ENCODE data around the gene FAM20B. TPM values are rescaled to one million over a fixed set of nuclear protein-coding genes. Genes with fewer than 3 reads are reported as not detected.

The FAM20B gene
- total and polyA plus RNA-seq, 5 experiments from 2014 or later = 5.1 to 23.7 (median 7.7) TPM

- Mint-ChIP-seq H3K4me1 (peaks cover 9 to 32% (median 27%) of the 10 kb centered on the region in 4 donors), H3K9me3 (no peaks in the 10 kb centered on the region), H3K4me3 (no peak overlapping the region), H3K36me3 (peaks cover 0 to 23% (median 9%) of the 10 kb centered on the region in 3 donors), H3K27me3 (no peaks in the 10 kb centered on the region), H3K27ac (peak overlapping the region in 2 of 10 donors; percentile 3 to 59)
- no peak for ATAC-seq
- POLR2A ChIA-PET = no interaction called here
- DNase-seq = no peak
Measured at GRCh38 chr1:179042087-179042486, 16.4 kb downstream of the FAM20B start.

- no peak for ATAC-seq
- Mint-ChIP-seq H3K27me3 (no peaks in the 10 kb centered on the region), H3K9me3 (no peaks in the 10 kb centered on the region), H3K27ac (no peak overlapping the region), H3K4me1 (peaks cover 13 to 29% (median 23%) of the 10 kb centered on the region in 4 donors), H3K4me3 (no peak overlapping the region), H3K36me3 (peaks cover 0 to 24% (median 9%) of the 10 kb centered on the region in 3 donors)
- POLR2A ChIA-PET = no interaction called here
- no peak for DNase-seq
Measured at GRCh38 chr1:179042700-179043099, 17.0 kb downstream of the FAM20B start.

GRCh38 chr1:179043266-179043665 is 17.6 kb downstream of the FAM20B start:
- ATAC-seq = no peak
- Mint-ChIP-seq H3K27me3 (no peaks in the 10 kb centered on the region), H3K9me3 (no peaks in the 10 kb centered on the region), H3K4me1 (peaks cover 13 to 26% (median 20%) of the 10 kb centered on the region in 4 donors), H3K4me3 (no peak overlapping the region), H3K36me3 (peaks cover 0 to 29% (median 9%) of the 10 kb centered on the region in 3 donors), H3K27ac (peak overlapping the region in 1 of 10 donors; percentile 8)
- POLR2A ChIA-PET = no interaction called here
- DNase-seq = no peak

GRCh38 chr1:179043907-179044306 is 18.2 kb downstream of the FAM20B start:
- POLR2A ChIA-PET = no interaction called here
- H3K27me3 Mint-ChIP-seq = no peaks in the 10 kb centered on the region

GRCh38 chr1:179046808-179047635 is 21.3 kb downstream of the FAM20B start:
- Mint-ChIP-seq H3K27me3 (no peaks in the 10 kb centered on the region), H3K4me3 (no peak overlapping the region), H3K36me3 (peaks cover 0 to 40% (median 10%) of the 10 kb centered on the region in 3 donors), H3K4me1 (peaks cover 6 to 12% (median 8%) of the 10 kb centered on the region in 4 donors), H3K9me3 (no peaks in the 10 kb centered on the region), H3K27ac (peak overlapping the region in 2 of 10 donors; percentile 32 to 57)
- ATAC-seq (no peak), DNase-seq (no peak)
- POLR2A ChIA-PET = no interaction called here

More at GRCh38 chr1:179043907-179044306, 18.2 kb downstream of the FAM20B start:
- H3K27ac Mint-ChIP-seq = no peak overlapping the region
- H3K9me3 Mint-ChIP-seq = no peaks in the 10 kb centered on the region
- peaks cover 9 to 20% (median 13%) of the 10 kb centered on the region in 4 donors for H3K4me1 Mint-ChIP-seq
- H3K4me3 Mint-ChIP-seq = no peak overlapping the region
- H3K36me3 Mint-ChIP-seq = peaks cover 0 to 30% (median 9%) of the 10 kb centered on the region in 3 donors
- DNase-seq (no peak), ATAC-seq (no peak)

- Mint-ChIP-seq H3K4me1 (peaks cover 6 to 10% (median 8%) of the 10 kb centered on the region in 4 donors), H3K27ac (peak overlapping the region in 1 of 10 donors; percentile 8), H3K27me3 (no peaks in the 10 kb centered on the region), H3K36me3 (peaks cover 0 to 40% (median 8%) of the 10 kb centered on the region in 3 donors), H3K4me3 (no peak overlapping the region), H3K9me3 (no peaks in the 10 kb centered on the region)
- no peak for ATAC-seq
- no peak for DNase-seq
- POLR2A ChIA-PET = no interaction called here
Measured at GRCh38 chr1:179047636-179047997, 21.9 kb downstream of the FAM20B start.

GRCh38 chr1:179048339-179049124 is 22.8 kb downstream of the FAM20B start:
- Mint-ChIP-seq H3K27ac (peak overlapping the region in 3 of 10 donors; percentile 8 to 49 (median 18)), H3K9me3 (no peaks in the 10 kb centered on the region), H3K36me3 (peaks cover 0 to 42% (median 8%) of the 10 kb centered on the region in 3 donors), H3K4me3 (no peak overlapping the region), H3K27me3 (no peaks in the 10 kb centered on the region), H3K4me1 (peaks cover 6 to 8% (median 7%) of the 10 kb centered on the region in 4 donors)
- POLR2A ChIA-PET = no interaction called here
- DNase-seq = no peak
- ATAC-seq = no peak

- POLR2A ChIA-PET = no interaction called here
- ATAC-seq (no peak), DNase-seq (no peak)
- Mint-ChIP-seq H3K27me3 (no peaks in the 10 kb centered on the region), H3K27ac (no peak overlapping the region), H3K4me3 (no peak overlapping the region), H3K36me3 (peaks cover 24 to 53% (median 29%) of the 10 kb centered on the region in 3 donors), H3K4me1 (no peaks in the 10 kb centered on the region), H3K9me3 (peaks cover 0 to 14% (median 0%) of the 10 kb centered on the region in 9 donors)
Measured at GRCh38 chr1:179052776-179053175, 27.1 kb downstream of the FAM20B start.

GRCh38 chr1:179053486-179053885 is 27.8 kb downstream of the FAM20B start:
- H3K27me3 Mint-ChIP-seq = no peaks in the 10 kb centered on the region

GRCh38 chr1:179055937-179056336 is 30.2 kb downstream of the FAM20B start:
- POLR2A ChIA-PET = no interaction called here
- Mint-ChIP-seq H3K27me3 (no peaks in the 10 kb centered on the region), H3K27ac (no peak overlapping the region), H3K4me1 (no peaks in the 10 kb centered on the region), H3K9me3 (peaks cover 0 to 14% (median 0%) of the 10 kb centered on the region in 9 donors), H3K4me3 (no peak overlapping the region), H3K36me3 (peaks cover 24 to 49% (median 36%) of the 10 kb centered on the region in 3 donors)
- DNase-seq = no peak
- no peak for ATAC-seq

More at GRCh38 chr1:179053486-179053885, 27.8 kb downstream of the FAM20B start:
- POLR2A ChIA-PET = no interaction called here
- H3K27ac Mint-ChIP-seq = no peak overlapping the region
- peaks cover 24 to 50% (median 34%) of the 10 kb centered on the region in 3 donors for H3K36me3 Mint-ChIP-seq
- DNase-seq = no peak
- H3K4me3 Mint-ChIP-seq = no peak overlapping the region
- ATAC-seq = no peak
- peaks cover 0 to 14% (median 0%) of the 10 kb centered on the region in 9 donors for H3K9me3 Mint-ChIP-seq
- no peaks in the 10 kb centered on the region for H3K4me1 Mint-ChIP-seq

- Mint-ChIP-seq H3K4me3 (no peak overlapping the region), H3K4me1 (peaks cover 0 to 4% (median 0%) of the 10 kb centered on the region in 4 donors), H3K9me3 (peaks cover 0 to 14% (median 0%) of the 10 kb centered on the region in 9 donors), H3K36me3 (peaks cover 24 to 68% (median 36%) of the 10 kb centered on the region in 3 donors), H3K27me3 (no peaks in the 10 kb centered on the region), H3K27ac (peak overlapping the region in 5 of 10 donors; percentile 1 to 35 (median 26))
- POLR2A ChIA-PET = no interaction called here
- DNase-seq = no peak
- no peak for ATAC-seq
Measured at GRCh38 chr1:179058487-179059483, 33.1 kb downstream of the FAM20B start.

Measured in naive thymus-derived CD8-positive, alpha-beta T cell (primary cell).